Calu3 (cell line): ENCODE measurements around the gene MYOZ1. TPM values are rescaled to one million over a fixed set of nuclear protein-coding genes. Genes with fewer than 3 reads are reported as not detected.

ENCODE experiments used
- BruUV-seq: library from RNA; stranded (reverse); fragments of 400-500 nt; replicated peaks from 2 replicates; lab custom pipeline; 2021; lab: Mats Ljungman, UMichigan
- CTCF ChIA-PET: fragments of 300-600 bp; sonication (Branson Sonifier 250); formaldehyde crosslinking; loops from one replicate; lab custom pipeline; 2022; ENCODE audit warnings: antibody characterized with exemption; lab: Charles Lee
- DNase-seq: peaks from one replicate; pipeline ENCODE4 v3.0.0; 2022
- H3K27ac Mint-ChIP-seq: one replicate; pipeline ENCODE4 v1.8.0; 2022; ENCODE audit warnings: mixed read lengths; ENCODE audit not compliant: unreplicated experiment
- H3K27me3 Mint-ChIP-seq: one replicate; pipeline ENCODE4 v1.8.0; 2022; ENCODE audit warnings: mixed read lengths; ENCODE audit not compliant: unreplicated experiment
- H3K36me3 Mint-ChIP-seq: one replicate; pipeline ENCODE4 v1.8.0; 2022; ENCODE audit warnings: mild to moderate bottlenecking, moderate library complexity, mixed read lengths; ENCODE audit not compliant: insufficient read depth, unreplicated experiment
- H3K4me1 Mint-ChIP-seq: one replicate; pipeline ENCODE4 v1.8.0; 2022; ENCODE audit warnings: mild to moderate bottlenecking, low read depth, mixed read lengths; ENCODE audit not compliant: unreplicated experiment
- H3K4me3 Mint-ChIP-seq: one replicate; pipeline ENCODE4 v1.8.0; 2022; ENCODE audit warnings: mild to moderate bottlenecking, low read depth, moderate library complexity, mixed read lengths; ENCODE audit not compliant: unreplicated experiment
- H3K9me3 Mint-ChIP-seq: one replicate; pipeline ENCODE4 v1.8.0; 2022; ENCODE audit warnings: low read depth, mixed read lengths; ENCODE audit not compliant: unreplicated experiment
- CTCF ChIP-seq: fragments of 200-600 bp; IDR thresholded peaks from one replicate; pipeline ENCODE4 v1.8.0; 2022; ENCODE audit warnings: antibody characterized with exemption; ENCODE audit not compliant: unreplicated experiment
- intact Hi-C: fragments of 100-400 bp; cut with micrococcal nuclease; formaldehyde crosslinking; loops from one replicate; pipeline ENCODE4 v1.10.0; 2022; ENCODE audit not compliant: unreplicated experiment
- total RNA-seq: library from RNA; stranded (reverse); gene quantifications from 2 replicates; pipeline ENCODE4 v1.2.3, GENCODE V29; 2022

Gene MYOZ1
- total RNA-seq, 1 experiment from 2014 or later = not detected

- Mint-ChIP-seq H3K27ac (no peak overlapping the region), H3K9me3 (no peaks in the 10 kb centered on the region), H3K4me1 (no peaks in the 10 kb centered on the region), H3K4me3 (no peak overlapping the region), H3K36me3 (no peaks in the 10 kb centered on the region), H3K27me3 (peaks cover 61% of the 10 kb centered on the region)
- DNase-seq = no peak
- intact Hi-C loops = loop anchor here (2.0 kb wide), 1 partner anchor 380 kb away; no protein-coding TSS in a partner anchor
- no TSS peak for BruUV-seq
- TF ChIP-seq CTCF = no peak
- CTCF ChIA-PET = interaction anchor here (0.7 to 3.4 kb wide), 3 partner anchors 9 to 381 kb away, joined by 4 to 20 read pairs (median 5); no protein-coding TSS in a partner anchor
Observed at GRCh38 chr10:73645251-73645650, 4.0 kb upstream of the MYOZ1 start.

GRCh38 chr10:73644767-73645166 is 3.5 kb upstream of the MYOZ1 start:
- CTCF ChIA-PET = interaction anchor here (1.3 to 3.4 kb wide), 3 partner anchors 9 to 115 kb away, joined by 4 to 20 read pairs (median 4); no protein-coding TSS in a partner anchor
- Mint-ChIP-seq H3K27me3 (peaks cover 62% of the 10 kb centered on the region), H3K4me1 (no peaks in the 10 kb centered on the region), H3K4me3 (no peak overlapping the region), H3K9me3 (no peaks in the 10 kb centered on the region), H3K27ac (no peak overlapping the region), H3K36me3 (no peaks in the 10 kb centered on the region)
- no peak for DNase-seq
- intact Hi-C loops = loop anchor here (1.0 to 2.0 kb wide), 2 partner anchors 115 to 380 kb away; no protein-coding TSS in a partner anchor
- BruUV-seq = no TSS peak
- TF ChIP-seq CTCF = no peak

- intact Hi-C loops = loop anchor here (1.0 to 2.0 kb wide), 2 partner anchors 115 to 379 kb away; no protein-coding TSS in a partner anchor
- Mint-ChIP-seq H3K9me3 (no peaks in the 10 kb centered on the region), H3K27ac (no peak overlapping the region), H3K4me1 (no peaks in the 10 kb centered on the region), H3K27me3 (peaks cover 58% of the 10 kb centered on the region), H3K36me3 (no peaks in the 10 kb centered on the region), H3K4me3 (no peak overlapping the region)
- CTCF ChIA-PET = interaction anchor here (0.6 to 3.4 kb wide), 5 partner anchors 10 to 114 kb away, joined by 3 to 20 read pairs (median 4); no protein-coding TSS in a partner anchor
- BruUV-seq = no TSS peak
- peak; percentile 90 for TF ChIP-seq CTCF
- peak; percentile 64 for DNase-seq
Observed at GRCh38 chr10:73644015-73644743, 2.9 kb upstream of the MYOZ1 start.

- no peak for TF ChIP-seq CTCF
- CTCF ChIA-PET = interaction anchor here (0.6 to 3.4 kb wide), 4 partner anchors 15 to 113 kb away, joined by 3 to 20 read pairs (median 4); no protein-coding TSS in a partner anchor
- no peaks in the 10 kb centered on the region for H3K4me1 Mint-ChIP-seq
- BruUV-seq = no TSS peak
- H3K4me3 Mint-ChIP-seq = no peak overlapping the region
- peaks cover 53% of the 10 kb centered on the region for H3K27me3 Mint-ChIP-seq
- H3K9me3 Mint-ChIP-seq = no peaks in the 10 kb centered on the region
- no peak overlapping the region for H3K27ac Mint-ChIP-seq
- no peaks in the 10 kb centered on the region for H3K36me3 Mint-ChIP-seq
- intact Hi-C loops = no loop called here
- no peak for DNase-seq
Observed at GRCh38 chr10:73643362-73643761, 2.1 kb upstream of the MYOZ1 start.
